ENCODE results near the gene TKT. TPM values are rescaled to one million over a fixed set of nuclear protein-coding genes. Genes with fewer than 3 reads are reported as not detected.

Gene TKT
- total and polyA plus RNA-seq, 2 donors from 2014 or later = 182 to 224 TPM

DNA sequence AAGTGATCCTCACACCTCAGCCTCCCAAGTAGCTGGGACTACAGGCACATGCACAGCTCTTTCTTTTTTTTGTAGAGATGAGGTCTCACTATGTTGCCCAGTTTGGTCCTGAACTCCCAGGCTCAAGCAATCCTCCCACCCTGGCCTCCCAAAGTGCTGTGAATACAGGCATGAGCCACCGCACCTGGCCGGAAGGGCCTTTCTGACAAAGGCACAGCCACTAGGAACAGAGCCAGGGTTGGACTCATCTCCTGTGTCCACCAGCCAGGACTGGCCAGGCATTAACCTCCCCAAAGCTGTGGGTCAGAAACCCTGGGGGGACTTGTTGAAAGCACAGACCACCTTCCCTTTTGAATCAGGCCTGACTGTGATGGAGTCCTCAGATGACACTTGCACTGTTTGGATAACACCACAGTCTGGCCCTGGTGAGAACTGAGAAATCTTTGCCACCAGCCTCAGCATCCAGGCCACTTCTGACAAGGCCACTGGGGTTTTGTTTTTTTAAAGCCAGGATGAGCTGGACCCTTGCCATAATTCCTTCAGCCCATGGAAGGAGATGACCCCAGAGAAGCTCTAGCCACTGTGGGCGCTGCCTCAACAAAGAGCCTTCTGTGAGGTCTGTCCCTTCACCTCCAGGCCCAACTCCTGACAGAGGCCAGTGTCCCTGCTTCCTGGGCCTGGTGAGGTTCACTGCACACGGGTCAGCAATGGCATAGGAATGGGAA is 4.8 kb downstream of the TKT start:
- TF ChIP-seq, protein P1, sequence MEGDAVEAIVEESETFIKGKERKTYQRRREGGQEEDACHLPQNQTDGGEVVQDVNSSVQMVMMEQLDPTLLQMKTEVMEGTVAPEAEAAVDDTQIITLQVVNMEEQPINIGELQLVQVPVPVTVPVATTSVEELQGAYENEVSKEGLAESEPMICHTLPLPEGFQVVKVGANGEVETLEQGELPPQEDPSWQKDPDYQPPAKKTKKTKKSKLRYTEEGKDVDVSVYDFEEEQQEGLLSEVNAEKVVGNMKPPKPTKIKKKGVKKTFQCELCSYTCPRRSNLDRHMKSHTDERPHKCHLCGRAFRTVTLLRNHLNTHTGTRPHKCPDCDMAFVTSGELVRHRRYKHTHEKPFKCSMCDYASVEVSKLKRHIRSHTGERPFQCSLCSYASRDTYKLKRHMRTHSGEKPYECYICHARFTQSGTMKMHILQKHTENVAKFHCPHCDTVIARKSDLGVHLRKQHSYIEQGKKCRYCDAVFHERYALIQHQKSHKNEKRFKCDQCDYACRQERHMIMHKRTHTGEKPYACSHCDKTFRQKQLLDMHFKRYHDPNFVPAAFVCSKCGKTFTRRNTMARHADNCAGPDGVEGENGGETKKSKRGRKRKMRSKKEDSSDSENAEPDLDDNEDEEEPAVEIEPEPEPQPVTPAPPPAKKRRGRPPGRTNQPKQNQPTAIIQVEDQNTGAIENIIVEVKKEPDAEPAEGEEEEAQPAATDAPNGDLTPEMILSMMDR (IDR thresholded peaks at IDR 0.05; ENCODE audit: borderline replicate concordance, extremely low read depth, insufficient read depth) = no peak
- Histone ChIP-seq H3K9me3 (ENCODE audit: control insufficient read depth in 2 of 3, insufficient read depth in 1 of 3, low read length in 3 of 3) (no peaks in the 10 kb centered on the region), H3K4me1 (ENCODE audit: control insufficient read depth in 2 of 3, insufficient read depth in 2 of 3, low read depth in 1 of 3, low read length in 3 of 3) (peaks cover 0 to 21% (median 9%) of the 10 kb centered on the region in 3 donors), H3K27ac (ENCODE audit: low read depth in 2 of 2, low read length in 2 of 2) (no peak overlapping the region), H3K36me3 (ENCODE audit: control insufficient read depth in 2 of 3, insufficient read depth in 3 of 3, low read length in 3 of 3) (no peaks in the 10 kb centered on the region), H3K4me3 (ENCODE audit: low read length in 3 of 3) (no peak overlapping the region), H3K27me3 (ENCODE audit: control insufficient read depth, insufficient read depth, low read length) (no peaks in the 10 kb centered on the region), H3K9ac (ENCODE audit: low read length in 3 of 3) (no peak overlapping the region)
- DNase-seq (no peak), FAIRE-seq (no peak)
- intact Hi-C loops (cut with DNase I) = no loop called here

DNA sequence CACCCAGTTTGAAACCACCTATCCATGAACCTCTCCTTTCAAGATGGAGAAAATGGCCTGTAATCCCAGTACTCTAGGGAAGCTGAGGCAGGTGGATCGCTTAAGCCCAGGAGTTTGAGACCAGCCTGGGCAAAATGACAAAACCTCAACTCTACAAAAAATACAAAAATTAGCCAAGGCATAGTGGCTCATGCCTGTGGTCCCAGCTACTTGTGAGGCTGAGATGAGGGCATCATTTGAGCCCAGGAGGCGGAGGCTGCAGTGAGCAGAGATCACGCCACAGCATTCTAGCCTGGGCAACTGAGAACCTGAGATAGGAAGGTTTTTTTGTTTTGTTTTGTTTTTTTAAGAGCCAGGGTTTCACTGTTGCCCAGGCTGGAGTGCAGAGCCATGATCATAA is 5.4 kb downstream of the TKT start:
- no peaks in the 10 kb centered on the region for H3K36me3 ChIP-seq (ENCODE audit: control insufficient read depth in 2 of 3, insufficient read depth in 3 of 3, low read length in 3 of 3)
- no peak overlapping the region for H3K9ac ChIP-seq (ENCODE audit: low read length in 3 of 3)
- intact Hi-C loops (cut with DNase I) = no loop called here
- H3K9me3 ChIP-seq (ENCODE audit: control insufficient read depth in 2 of 3, insufficient read depth in 1 of 3, low read length in 3 of 3) = no peaks in the 10 kb centered on the region
- no peak overlapping the region for H3K4me3 ChIP-seq (ENCODE audit: low read length in 3 of 3)
- TF ChIP-seq, protein P1 (IDR thresholded peaks at IDR 0.05; ENCODE audit: borderline replicate concordance, extremely low read depth, insufficient read depth) = no peak
- H3K27ac ChIP-seq (ENCODE audit: low read depth in 2 of 2, low read length in 2 of 2) = no peak overlapping the region
- FAIRE-seq (no peak), DNase-seq (no peak)
- peaks cover 0 to 21% (median 9%) of the 10 kb centered on the region in 3 donors for H3K4me1 ChIP-seq (ENCODE audit: control insufficient read depth in 2 of 3, insufficient read depth in 2 of 3, low read depth in 1 of 3, low read length in 3 of 3)
- no peaks in the 10 kb centered on the region for H3K27me3 ChIP-seq (ENCODE audit: control insufficient read depth, insufficient read depth, low read length)

DNA sequence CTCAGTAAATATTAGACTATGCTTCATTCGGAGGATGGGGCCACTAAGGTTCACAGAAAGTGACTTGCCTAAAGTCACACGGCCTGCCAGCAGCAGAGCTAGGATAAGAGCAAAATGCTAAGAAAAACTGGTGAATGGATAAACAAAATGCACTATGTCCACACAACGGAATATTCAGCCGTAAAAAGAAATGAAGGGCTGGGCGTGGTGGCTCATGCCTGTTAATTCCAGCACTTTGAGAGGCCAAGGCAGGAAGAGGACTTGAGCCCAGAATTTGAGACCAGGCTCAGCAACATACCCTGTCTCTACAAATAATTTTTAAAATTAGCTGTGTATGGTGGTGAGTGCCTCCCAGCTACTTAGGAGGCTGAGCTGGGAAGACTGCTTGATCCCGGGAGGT is 7.7 kb downstream of the TKT start:
- no peaks in the 10 kb centered on the region for H3K9me3 ChIP-seq (ENCODE audit: control insufficient read depth in 2 of 3, insufficient read depth in 1 of 3, low read length in 3 of 3)
- no peaks in the 10 kb centered on the region for H3K36me3 ChIP-seq (ENCODE audit: control insufficient read depth in 2 of 3, insufficient read depth in 3 of 3, low read length in 3 of 3)
- no peak overlapping the region for H3K27ac ChIP-seq (ENCODE audit: low read depth in 2 of 2, low read length in 2 of 2)
- peaks cover 0 to 24% (median under 1%) of the 10 kb centered on the region in 3 donors for H3K4me1 ChIP-seq (ENCODE audit: control insufficient read depth in 2 of 3, insufficient read depth in 2 of 3, low read depth in 1 of 3, low read length in 3 of 3)
- DNase-seq = no peak
- intact Hi-C loops (cut with DNase I) = no loop called here
- H3K4me3 ChIP-seq (ENCODE audit: low read length in 3 of 3) = no peak overlapping the region
- TF ChIP-seq, protein P1 (IDR thresholded peaks at IDR 0.05; ENCODE audit: borderline replicate concordance, extremely low read depth, insufficient read depth) = no peak
- no peaks in the 10 kb centered on the region for H3K27me3 ChIP-seq (ENCODE audit: control insufficient read depth, insufficient read depth, low read length)
- no peak for FAIRE-seq
- H3K9ac ChIP-seq (ENCODE audit: low read length in 3 of 3) = no peak overlapping the region

All from kidney (tissue), 14 donors.